Measurements from ENCODE around the gene ZNF768.
"Not testable (repeated sequence)": the region's sequence is repeated elsewhere in the genome, so short reads cannot be mapped to it uniquely, and the experiment has no call there.

ZNF768 gene

GRCh38 chr16:30555315-30556124, 29.2 kb upstream of the ZNF768 start:
- no peak for DNase-seq

- no peak for DNase-seq
Observed at GRCh38 chr16:30554557-30555314, 28.4 kb upstream of the ZNF768 start.

GRCh38 chr16:30553393-30553899, 27.1 kb upstream of the ZNF768 start:
- no peak for DNase-seq

GRCh38 chr16:30552956-30553355, 26.6 kb upstream of the ZNF768 start:
- DNase-seq: no peak

GRCh38 chr16:30551781-30552180, 25.4 kb upstream of the ZNF768 start:
- DNase-seq: peak; percentile 65

- no peak for DNase-seq
Observed at GRCh38 chr16:30548416-30549253, 22.3 kb upstream of the ZNF768 start.

GRCh38 chr16:30546115-30546514, 19.7 kb upstream of the ZNF768 start:
- no peak for DNase-seq

- DNase-seq: no peak
Observed at GRCh38 chr16:30543067-30543466, 16.7 kb upstream of the ZNF768 start.

GRCh38 chr16:30541502-30542329, 15.3 kb upstream of the ZNF768 start:
- no peak for DNase-seq

GRCh38 chr16:30540916-30541464, 14.6 kb upstream of the ZNF768 start:
- not testable (repeated sequence) for DNase-seq

GRCh38 chr16:30539986-30540526, 13.7 kb upstream of the ZNF768 start:
- not testable (repeated sequence) for DNase-seq

- no peak for DNase-seq
Observed at GRCh38 chr16:30539000-30539964, 12.9 kb upstream of the ZNF768 start.

GRCh38 chr16:30536391-30537024, 10.1 kb upstream of the ZNF768 start:
- DNase-seq: not testable (repeated sequence)

- DNase-seq: peak; percentile 77
Observed at GRCh38 chr16:30535777-30536190, 9.4 kb upstream of the ZNF768 start.

- DNase-seq: no peak
Observed at GRCh38 chr16:30535106-30535776, 8.9 kb upstream of the ZNF768 start.

- peak; percentile 91 for DNase-seq
Observed at GRCh38 chr16:30534368-30535105, 8.2 kb upstream of the ZNF768 start, which contains the start of gene ZNF747. TSS of gene ZNF747 (minus strand) at chr16:30534858. CDS start at chr16:30534679, 179 bp downstream.

- DNase-seq: peak; percentile 30
Observed at GRCh38 chr16:30533748-30534367, 7.5 kb upstream of the ZNF768 start.

- DNase-seq: no peak
Observed at GRCh38 chr16:30533146-30533522, 6.8 kb upstream of the ZNF768 start.

All from stimulated activated CD4-positive, alpha-beta T cell treated with anti-CD3 and anti-CD28 coated beads, Interleukin-1b, Interleukin-23, amount 100 ng/mL, for 48 hours (primary cell).